GM19099 (cell line): ENCODE measurements around the gene CDCA5.
A peak's percentile ranks its signal among the peaks of the same experiment; 100 is the strongest.

Source experiments
- POLR2A ChIP-seq: IDR thresholded peaks from 3 replicates; pipeline ENCODE4 v1.6.1; 2011; ENCODE audit warnings: low read depth; ENCODE audit not compliant: insufficient read length; ENCODE audit errors: extremely low read depth

Gene CDCA5

DNA sequence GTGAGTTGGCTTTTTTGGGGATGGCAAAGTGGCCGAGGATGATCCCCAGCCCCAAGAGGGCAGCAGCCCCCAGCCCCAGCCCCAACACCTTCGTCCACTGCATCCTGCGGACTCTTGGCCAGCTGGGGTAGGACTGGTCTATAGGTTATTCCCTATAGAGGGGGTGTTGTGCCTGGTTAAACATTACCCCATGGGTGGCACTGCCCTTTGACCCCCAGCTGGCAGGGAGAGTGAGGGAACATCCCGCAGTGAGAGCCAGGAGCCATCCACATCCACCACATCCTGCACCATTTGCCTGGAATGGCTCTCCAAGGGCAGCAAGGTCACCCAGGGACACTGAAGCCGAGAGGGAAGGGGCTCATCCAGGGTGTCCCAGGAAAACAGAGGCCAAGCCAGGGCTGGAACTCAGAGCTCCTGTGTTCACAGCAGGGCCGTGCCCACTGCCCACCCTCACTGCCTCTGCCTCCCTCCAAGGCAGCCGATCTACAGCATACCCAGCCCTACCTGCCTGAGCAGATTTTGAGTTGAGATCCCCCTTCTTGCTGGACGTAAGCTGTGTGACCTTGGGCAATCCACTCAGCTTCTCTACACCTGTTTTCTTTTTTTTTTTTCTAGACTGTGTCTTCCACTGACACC lies 25.3 kb downstream of the CDCA5 start, which contains the start of gene NAALADL1:
Gene NAALADL1, minus strand, starts transcription at position 135 of the 636 bp plus-strand sequence. Its CDS starts 32 bp downstream, at position 103.
- TF ChIP-seq POLR2A = no peak

DNA sequence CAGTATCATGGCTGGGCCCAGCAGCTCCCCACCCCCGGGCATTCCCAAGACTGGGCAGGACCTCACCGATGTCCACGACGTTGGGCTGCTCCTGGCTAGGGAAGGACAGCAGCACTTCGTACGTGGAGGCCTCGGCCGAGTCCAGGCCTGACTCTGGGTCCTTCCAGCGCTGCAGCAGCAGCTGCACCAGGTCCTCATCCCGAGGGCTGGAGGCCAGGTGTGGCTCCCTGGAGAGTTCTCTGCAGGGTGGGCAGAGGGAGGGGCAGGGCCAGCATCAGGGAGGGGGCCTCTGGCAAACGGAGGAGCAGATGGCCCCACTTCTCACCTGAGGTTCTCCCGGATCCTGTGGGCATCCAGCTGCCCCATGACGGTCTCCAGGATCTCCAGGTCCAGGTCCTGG lies 25.8 kb downstream of the CDCA5 start:
- TF ChIP-seq POLR2A = no peak

DNA sequence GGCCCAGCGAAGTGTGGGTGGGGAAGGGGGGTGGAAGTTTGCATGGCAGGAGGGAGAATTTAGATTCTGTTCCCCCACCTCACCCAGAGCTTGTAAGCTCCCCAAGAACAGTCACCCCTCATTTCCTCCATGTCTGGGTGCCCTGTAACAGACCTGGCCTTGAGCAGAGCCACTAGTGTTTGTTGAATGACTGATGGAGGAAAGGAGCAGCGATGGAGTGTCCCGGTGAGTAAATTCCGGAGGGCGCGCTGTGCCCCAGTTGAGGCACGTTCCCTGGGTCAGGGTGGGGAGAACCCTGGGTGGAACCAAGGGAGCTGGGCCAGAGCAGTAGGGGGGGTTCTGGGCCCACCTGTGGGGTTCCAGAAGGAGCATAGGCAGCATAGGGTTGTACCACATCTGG lies 26.3 kb downstream of the CDCA5 start:
- no peak for TF ChIP-seq POLR2A

DNA sequence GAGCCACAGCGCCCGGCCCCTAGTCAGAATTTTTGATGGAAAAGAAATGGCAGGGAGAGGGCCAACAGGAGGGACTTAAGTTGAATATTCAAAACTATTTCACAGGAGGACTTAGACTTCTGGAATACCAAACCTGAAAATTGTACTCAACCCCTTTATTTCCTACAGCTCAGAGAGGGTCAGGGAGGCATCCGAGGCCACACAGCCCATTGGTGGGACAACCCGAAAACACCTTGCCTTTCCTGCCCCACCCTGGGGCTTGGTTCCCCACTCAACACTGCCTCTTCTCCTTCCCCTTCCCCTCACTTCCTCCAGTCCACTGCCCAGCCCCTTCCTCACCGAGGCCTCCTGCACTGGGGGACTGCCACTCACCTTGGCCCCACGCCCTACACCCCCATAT lies 26.8 kb downstream of the CDCA5 start:
- no peak for TF ChIP-seq POLR2A

DNA sequence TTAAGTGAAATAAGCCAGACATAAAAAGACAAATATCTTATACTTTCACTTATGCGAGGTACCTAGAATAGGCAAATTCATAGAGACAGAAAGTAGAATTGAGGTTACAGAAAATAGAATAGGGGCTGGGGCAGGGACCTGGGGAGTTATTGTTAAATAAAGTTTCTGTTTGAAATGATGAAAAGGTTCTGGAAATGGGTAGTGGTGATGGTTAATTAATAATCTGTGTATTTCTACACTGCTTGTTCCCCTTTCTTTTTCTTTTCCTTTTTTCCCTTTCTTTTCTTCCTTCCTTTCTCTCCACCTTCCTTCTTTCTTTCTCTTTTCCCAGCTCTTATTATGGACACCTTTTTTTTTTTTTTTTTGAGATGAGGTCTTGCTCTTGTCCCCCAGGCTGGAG lies 28.3 kb downstream of the CDCA5 start:
- TF ChIP-seq POLR2A = no peak

DNA sequence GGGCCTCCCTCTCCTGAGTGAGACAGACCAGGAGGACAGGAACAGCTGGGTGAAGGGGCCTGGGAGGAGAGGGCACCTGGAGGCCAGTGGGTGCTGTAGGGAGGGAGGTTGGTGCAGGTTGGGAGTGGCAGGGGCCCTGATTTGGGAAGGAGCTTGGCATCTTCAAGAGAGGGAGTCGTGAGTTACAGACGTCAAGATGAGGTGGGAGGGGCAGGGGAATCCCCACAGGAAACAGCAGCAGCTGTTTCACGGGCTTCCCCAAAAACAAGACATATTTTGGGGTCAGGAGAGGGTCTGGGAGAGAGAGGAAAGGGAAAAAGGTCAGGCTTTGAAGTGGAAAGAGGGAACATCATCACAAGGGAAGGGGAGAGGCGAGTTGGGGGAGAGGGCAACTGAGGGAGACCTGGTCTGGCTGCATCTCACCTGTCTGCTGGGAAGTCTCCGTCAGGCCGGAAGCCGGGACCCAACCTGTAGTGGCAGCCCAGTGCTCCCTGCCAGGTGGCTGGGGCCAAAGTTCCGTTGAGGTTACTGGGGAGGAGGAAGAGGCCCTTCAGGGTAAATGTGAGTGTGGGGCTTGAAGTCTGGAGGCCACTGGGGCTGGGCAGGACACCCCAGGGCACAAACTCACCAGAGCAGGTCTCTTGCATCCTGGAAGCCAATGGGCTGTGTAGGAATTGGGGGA lies 29.9 kb downstream of the CDCA5 start:
- TF ChIP-seq POLR2A = no peak

DNA sequence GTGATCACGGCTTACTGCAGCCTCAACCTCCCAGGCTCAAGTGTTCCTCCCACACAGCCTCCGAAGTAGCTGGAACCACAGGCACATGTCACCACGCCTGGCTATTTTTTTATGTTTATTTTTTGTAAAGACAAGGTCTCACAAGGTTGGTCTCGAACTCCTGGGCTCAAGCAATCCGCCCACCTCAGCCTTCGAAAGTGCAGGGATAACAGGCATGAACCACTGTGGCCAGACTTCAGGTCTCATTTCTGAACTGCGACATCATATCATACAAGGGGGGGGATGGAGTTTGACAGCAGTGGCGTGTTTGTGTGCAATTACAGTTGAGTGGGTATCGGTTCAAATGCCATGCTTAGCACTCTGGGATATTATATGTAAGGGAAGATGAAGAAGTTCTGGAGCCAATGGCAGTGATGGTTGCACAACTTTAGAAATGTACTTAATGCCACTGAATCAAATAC lies 32.4 kb downstream of the CDCA5 start:
- TF ChIP-seq POLR2A = no peak

DNA sequence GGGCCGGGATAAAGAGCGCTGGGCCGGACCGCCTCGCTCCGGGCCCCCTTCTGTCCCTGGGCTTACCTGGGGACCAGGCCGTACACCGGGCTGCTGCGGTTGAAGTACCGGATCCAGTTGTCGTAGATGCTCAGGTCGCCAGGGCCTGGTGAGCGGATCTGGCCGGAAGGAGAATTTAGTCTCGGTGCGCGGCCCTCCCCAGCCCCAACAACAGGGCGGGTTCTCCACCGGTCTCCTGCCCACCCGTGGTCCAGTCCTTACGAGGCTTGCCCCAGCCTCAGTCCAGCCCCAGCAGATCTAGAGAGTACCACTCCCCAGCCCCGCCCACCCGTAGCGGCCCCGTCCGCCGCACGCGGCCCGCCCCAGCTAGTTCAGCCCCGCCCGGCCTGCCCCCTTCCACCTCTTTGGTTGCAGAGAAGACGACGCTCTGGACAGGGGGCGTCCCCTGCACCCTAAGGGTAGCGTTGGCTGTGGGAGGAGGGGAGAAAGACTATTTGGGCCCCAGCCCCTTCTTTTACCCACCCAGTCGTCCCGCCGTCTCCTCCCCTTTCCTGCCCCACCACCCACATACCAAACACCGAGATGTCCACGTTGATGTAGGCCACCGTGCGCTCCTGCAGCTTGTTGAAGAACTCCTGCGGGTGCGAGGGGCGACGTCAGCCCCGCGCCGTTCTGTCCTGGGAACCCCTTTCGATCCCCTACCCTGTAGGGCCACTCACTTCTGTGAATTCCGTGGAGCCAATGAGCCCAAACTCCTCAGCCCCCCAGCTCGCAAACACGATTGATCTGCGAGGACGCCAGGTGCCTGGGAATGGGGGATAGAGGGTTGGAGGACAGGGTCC lies 36.0 kb downstream of the CDCA5 start:
- peak; percentile 29 for TF ChIP-seq POLR2A

DNA sequence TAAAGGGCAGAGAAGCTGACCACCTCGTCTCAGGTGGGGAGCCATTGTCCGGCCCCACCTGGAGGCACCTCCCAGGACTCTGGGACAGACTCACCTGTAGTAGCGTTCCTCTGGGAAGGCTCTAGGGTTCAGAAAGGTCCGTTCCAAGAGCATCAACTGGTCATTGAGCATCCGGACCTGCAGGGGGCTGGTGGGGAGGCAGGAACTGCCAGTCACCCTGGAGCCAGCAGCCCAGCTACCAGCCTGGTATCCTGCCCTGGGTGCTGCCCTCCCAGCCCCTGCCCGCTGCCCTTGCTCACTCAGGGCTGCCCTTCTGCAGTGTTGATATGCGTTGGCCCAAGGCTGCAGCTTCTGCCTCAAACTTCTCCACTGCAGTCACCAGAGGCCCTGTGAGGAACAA lies 38.1 kb downstream of the CDCA5 start:
- TF ChIP-seq POLR2A = no peak

DNA sequence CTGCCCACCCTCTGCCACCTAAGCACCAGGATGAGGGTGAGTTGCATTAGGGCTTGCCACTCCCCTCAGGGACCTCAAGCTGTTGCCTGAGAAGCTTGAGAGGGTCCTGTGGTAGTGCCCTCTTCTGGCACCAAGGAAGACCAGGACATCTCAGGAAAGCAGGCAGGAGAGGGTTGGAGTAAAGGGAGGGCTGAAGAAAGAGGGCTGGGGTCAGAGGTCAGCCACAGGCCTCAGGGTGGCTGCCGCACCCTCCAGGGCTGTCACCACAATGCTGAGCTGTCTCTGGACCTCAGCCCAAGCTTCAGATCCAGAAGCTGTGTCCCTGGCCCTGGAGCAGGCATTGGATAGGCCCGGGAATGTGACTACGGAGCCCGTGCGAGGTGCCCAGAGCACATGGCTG lies 38.8 kb downstream of the CDCA5 start:
- no peak for TF ChIP-seq POLR2A

DNA sequence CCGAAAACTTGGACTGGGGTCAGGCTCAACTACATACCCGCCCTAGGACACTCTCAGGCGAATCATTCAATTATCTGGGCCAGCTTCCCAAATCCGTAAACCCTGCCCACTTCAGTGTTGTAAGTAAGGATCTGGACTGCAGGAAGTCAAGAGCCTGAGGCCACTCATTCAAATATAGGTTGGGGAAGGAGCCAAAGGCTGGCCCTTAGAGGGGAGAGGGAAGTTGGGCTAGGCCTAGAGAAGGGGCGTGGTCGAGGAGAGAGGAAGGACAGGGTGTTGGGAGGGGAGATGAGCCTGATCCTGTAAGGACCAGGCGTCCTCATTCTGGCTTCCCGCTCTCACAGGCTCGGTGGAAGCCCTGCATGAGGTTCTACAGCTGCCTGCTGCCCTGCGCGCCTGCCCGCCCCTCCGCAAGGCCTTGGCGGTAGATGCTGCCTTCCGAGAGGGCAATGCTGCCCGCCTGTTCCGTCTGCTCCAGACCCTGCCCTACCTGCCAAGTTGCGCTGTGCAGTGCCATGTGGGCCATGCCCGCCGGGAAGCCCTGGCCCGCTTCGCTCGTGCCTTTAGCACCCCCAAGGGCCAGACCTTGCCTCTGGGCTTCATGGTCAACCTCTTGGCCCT lies 39.8 kb downstream of the CDCA5 start:
- no peak for TF ChIP-seq POLR2A

DNA sequence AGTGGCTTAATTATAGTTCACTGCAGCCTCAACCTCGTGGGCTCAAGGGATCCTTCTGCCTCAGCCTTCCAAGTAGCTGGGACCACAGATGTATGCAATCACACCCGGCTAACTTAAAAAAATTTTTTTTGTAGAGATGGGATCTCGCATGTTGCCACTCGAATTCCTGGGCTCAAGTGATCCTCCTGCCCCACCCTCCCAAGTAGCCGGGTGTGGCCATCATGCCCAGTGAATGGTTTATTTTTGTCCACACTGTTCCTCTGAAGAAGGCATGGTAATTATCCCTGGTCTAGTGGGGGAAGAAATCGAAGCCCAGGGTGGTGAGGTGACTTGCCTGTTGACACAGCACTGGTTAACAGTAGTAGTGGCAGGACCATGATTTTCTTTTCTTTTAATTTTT lies 40.9 kb downstream of the CDCA5 start:
- no peak for TF ChIP-seq POLR2A

DNA sequence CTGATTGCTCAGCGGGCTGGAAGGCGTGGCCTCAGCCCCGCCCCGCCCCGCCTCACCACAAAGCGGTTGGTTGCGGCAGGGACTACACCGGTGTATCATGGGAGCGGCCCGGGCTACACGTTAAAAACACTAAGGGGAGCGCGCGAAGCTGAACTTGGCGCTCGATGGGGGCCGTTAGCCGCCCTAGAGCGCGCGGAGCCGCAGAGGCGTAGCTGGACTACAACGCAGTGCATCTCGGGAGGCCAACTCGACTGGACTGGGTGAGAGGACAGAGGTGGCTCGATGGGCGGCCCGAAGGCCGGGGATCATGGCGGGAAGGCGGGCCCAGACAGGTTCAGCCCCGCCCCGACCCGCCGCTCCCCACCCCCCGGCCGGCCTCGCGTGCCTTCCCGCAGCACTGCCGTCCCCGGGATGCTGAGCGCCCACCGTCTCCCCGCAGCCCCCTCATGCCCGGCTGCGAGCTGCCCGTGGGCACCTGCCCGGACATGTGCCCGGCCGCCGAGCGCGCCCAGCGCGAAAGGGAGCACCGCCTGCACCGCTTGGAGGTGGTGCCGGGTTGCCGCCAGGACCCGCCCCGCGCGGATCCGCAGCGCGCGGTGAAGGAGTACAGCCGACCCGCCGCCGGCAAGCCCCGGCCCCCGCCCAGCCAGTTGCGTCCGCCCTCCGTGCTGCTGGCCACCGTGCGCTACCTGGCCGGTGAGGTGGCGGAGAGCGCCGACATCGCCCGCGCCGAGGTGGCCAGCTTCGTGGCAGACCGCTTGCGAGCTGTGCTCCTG lies 42.8 kb downstream of the CDCA5 start, which contains the start of gene SAC3D1:
Gene SAC3D1, plus strand, starts transcription at position 364 of the 776 bp plus-strand sequence. Its CDS starts 83 bp downstream, at position 447.
- TF ChIP-seq POLR2A = peak; percentile 56

DNA sequence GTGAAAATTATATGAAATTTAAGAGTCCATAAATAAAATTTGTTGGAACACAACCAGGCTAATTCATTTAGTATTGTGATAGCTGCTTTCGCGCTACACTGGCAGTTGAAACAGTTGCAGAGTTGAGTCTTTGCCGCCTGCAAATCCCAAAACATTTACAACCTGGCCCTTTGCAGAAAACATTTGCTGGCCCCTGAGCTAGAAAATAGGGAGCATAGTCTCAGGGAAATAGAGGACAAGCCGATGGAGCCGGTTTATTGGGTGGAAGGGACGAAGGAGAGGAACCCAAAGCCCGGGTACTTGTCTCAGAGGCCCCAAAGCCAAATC lies 43.4 kb downstream of the CDCA5 start:
- no peak for TF ChIP-seq POLR2A

DNA sequence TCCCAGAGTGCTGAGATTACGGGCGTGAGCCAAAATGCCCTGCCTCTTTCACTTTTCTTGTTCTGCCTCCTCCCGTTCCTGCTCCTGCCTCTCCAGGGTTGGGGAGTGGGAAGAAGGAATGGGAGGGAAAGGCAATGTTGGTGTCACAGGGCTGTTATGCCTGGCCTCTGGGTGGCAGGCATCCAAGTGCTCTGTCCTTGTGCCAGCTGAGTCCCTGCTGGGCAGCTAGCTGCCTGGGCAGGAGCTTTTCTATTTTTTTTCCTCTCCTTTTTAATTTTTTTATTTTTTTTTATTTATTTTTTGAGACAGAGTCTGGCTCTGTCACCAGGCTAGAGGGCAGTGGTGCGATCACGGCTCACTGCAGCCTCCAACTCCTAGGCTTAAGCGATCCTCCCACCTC lies 46.9 kb downstream of the CDCA5 start:
- TF ChIP-seq POLR2A = no peak

DNA sequence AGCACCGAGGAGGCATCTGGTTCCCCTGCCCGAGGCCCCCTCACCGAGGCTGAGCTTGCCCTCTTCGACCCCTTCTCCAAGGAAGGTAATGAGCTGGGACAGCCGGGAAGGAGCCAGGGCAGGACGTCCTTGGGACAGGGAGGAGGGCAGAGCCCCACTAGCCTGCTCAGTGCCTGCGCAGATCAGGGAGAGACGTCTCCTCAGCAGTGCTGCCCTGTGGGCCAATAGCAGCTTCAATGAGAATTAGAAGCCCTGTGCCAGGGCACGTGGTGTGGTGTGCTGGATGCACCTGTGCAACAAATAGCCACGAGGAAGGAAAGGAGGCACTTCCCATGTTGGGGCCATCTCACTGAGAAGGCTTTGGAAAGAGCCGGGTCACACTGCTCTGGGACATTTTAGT lies 48.3 kb downstream of the CDCA5 start:
- TF ChIP-seq POLR2A = no peak
